GM13976 (cell line): ENCODE measurements around the gene KSR1.

Source experiments
- DNase-seq: peaks from one replicate; pipeline ENCODE4 v3.0.0; 2012; ENCODE audit warnings: low spot score
- CTCF ChIP-seq: IDR thresholded peaks from 2 replicates; pipeline ENCODE4 v1.5.1; 2012; ENCODE audit warnings: borderline replicate concordance, mild to moderate bottlenecking; ENCODE audit not compliant: insufficient read depth; ENCODE audit errors: extremely low read depth, missing control alignments, control extremely low read depth
- in situ Hi-C: fragments of 300-500 bp; cut with MboI; formaldehyde crosslinking; loops from one replicate; pipeline ENCODE4 v1.12.0; 2022; ENCODE audit warnings: low sequenced_read_pairs, mixed read lengths, inconsistent platforms; ENCODE audit not compliant: unreplicated experiment

KSR1 gene

GRCh38 chr17:27414271-27414670 lies 42.0 kb upstream of the KSR1 start:
- no peak for TF ChIP-seq CTCF
- DNase-seq = no peak
- in situ Hi-C loops = no loop called here

- DNase-seq = no peak
- no peak for TF ChIP-seq CTCF
- in situ Hi-C loops = no loop called here
Observed at GRCh38 chr17:27414694-27415093, 41.6 kb upstream of the KSR1 start.

GRCh38 chr17:27415120-27415795 lies 41.0 kb upstream of the KSR1 start:
- no peak for DNase-seq
- TF ChIP-seq CTCF = no peak
- in situ Hi-C loops = no loop called here

GRCh38 chr17:27417596-27418365 lies 38.5 kb upstream of the KSR1 start:
- in situ Hi-C loops = no loop called here
- DNase-seq = no peak
- TF ChIP-seq CTCF = no peak

- no peak for TF ChIP-seq CTCF
- in situ Hi-C loops = no loop called here
- no peak for DNase-seq
Observed at GRCh38 chr17:27418366-27418615, 38.0 kb upstream of the KSR1 start.

GRCh38 chr17:27419156-27419555 lies 37.1 kb upstream of the KSR1 start:
- TF ChIP-seq CTCF = no peak
- in situ Hi-C loops = no loop called here
- DNase-seq = no peak
